H1 (cell line): ENCODE measurements around the gene PTPRD. TPM values are rescaled to one million over a fixed set of nuclear protein-coding genes. Genes with fewer than 3 reads are reported as not detected.

Source experiments
- CTCF ChIA-PET: fragments of 300-600 bp; sonication (Branson Sonifier 250); formaldehyde crosslinking; loops from one replicate; lab custom pipeline; 2021; ENCODE audit not compliant: partially characterized antibody; lab: Charles Lee
- POLR2A ChIA-PET: fragments of 300-600 bp; sonication (Branson Sonifier 250); formaldehyde crosslinking; loops from one replicate; lab custom pipeline; 2021; ENCODE audit warnings: inconsistent platforms; ENCODE audit not compliant: partially characterized antibody; lab: Charles Lee
- DNase-seq, 2 experiments: peaks; one replicate each; pipeline versions ENCODE4 v3.0.0 to v3.0.0-alpha.2; 2010 to 2022; ENCODE audit warnings: low spot score in 2 of 2, low read depth in 1 of 2, mixed read lengths in 1 of 2
- FAIRE-seq: peaks from 2 replicates; lab custom pipeline; 2011; peaks lifted over from hg19 to GRCh38; lab: Jason Lieb, UNC
- H2AFZ ChIP-seq: 2 replicates; pipeline ENCODE4 v1.8.1; 2012; ENCODE audit warnings: low read length, inconsistent platforms
- H2AK5ac ChIP-seq: 2 replicates; pipeline ENCODE4 v1.6.1; 2013; ENCODE audit warnings: low read depth, low read length
- H2BK120ac ChIP-seq: replicated peaks from 2 replicates; pipeline ENCODE3; 2013; ENCODE audit warnings: low read depth, low read length, inconsistent platforms
- H2BK12ac ChIP-seq: 2 replicates; pipeline ENCODE4 v1.6.1; 2013; ENCODE audit warnings: low read depth, low read length
- H2BK15ac ChIP-seq: 2 replicates; pipeline ENCODE4 v1.6.1; 2013; ENCODE audit warnings: low read length
- H2BK20ac ChIP-seq: 2 replicates; pipeline ENCODE4 v1.6.1; 2013; ENCODE audit warnings: low read length
- H2BK5ac ChIP-seq: 2 replicates; pipeline ENCODE4 v1.6.1; 2013; ENCODE audit warnings: low read depth, low read length
- H3K14ac ChIP-seq: 2 replicates; pipeline ENCODE4 v1.6.1; 2013; ENCODE audit warnings: inconsistent platforms; ENCODE audit not compliant: insufficient read length
- H3K18ac ChIP-seq: 2 replicates; pipeline ENCODE4 v1.6.1; 2013; ENCODE audit warnings: low read length; ENCODE audit errors: extremely low read depth
- H3K23ac ChIP-seq: 2 replicates; pipeline ENCODE4 v1.6.1; 2013; ENCODE audit warnings: inconsistent platforms; ENCODE audit not compliant: insufficient read length
- H3K23me2 ChIP-seq: 2 replicates; pipeline ENCODE4 v1.6.1; 2013; ENCODE audit warnings: low read depth, low read length
- H3K27ac ChIP-seq: 2 replicates; pipeline ENCODE4 v1.6.1; 2011; ENCODE audit warnings: low read depth, low read length, inconsistent platforms
- H3K27me3 ChIP-seq, 4 experiments: replicated peaks in 1 of 4; 1 replicate in 1 of 4; 2 replicates in 3 of 4; pipeline versions ENCODE4 v1.6.1 to v1.8.1; 2011 to 2013; ENCODE audit warnings: low read length in 3 of 4, mild to moderate bottlenecking in 3 of 4, inconsistent platforms in 2 of 4, mixed read lengths in 2 of 4, moderate library complexity in 1 of 4; ENCODE audit not compliant: control insufficient read depth in 3 of 4, insufficient read depth in 3 of 4; ENCODE audit errors: extremely low read depth in 1 of 4
- H3K36me3 ChIP-seq, 4 experiments: 2 replicates each; pipeline versions ENCODE4 v1.6.1 to v1.8.1; 2011 to 2013; ENCODE audit warnings: mild to moderate bottlenecking in 4 of 4, low read length in 3 of 4, moderate library complexity in 2 of 4, control low read depth in 1 of 4, inconsistent platforms in 1 of 4; ENCODE audit not compliant: insufficient read depth in 4 of 4, control insufficient read depth in 2 of 4
- H3K4ac ChIP-seq: replicated peaks from 2 replicates; pipeline ENCODE3; 2013; ENCODE audit warnings: low read length, low read depth, mixed read lengths, inconsistent platforms; ENCODE audit not compliant: insufficient read length
- H3K4me1 ChIP-seq, 4 experiments: replicated peaks in 1 of 4; 1 replicate in 1 of 4; 2 replicates in 3 of 4; pipeline versions ENCODE4 v1.6.1 to v1.8.1; 2011 to 2013; ENCODE audit warnings: low read length in 3 of 4, inconsistent platforms in 2 of 4, mixed read lengths in 1 of 4; ENCODE audit not compliant: insufficient read depth in 4 of 4, control insufficient read depth in 3 of 4
- H3K4me2 ChIP-seq, 2 experiments: 2 replicates each; pipeline versions ENCODE4 v1.6.1 to v1.8.1; 2011 to 2013; ENCODE audit warnings: low read depth in 2 of 2, low read length in 2 of 2, control low read depth in 1 of 2, inconsistent platforms in 1 of 2, mild to moderate bottlenecking in 1 of 2; ENCODE audit not compliant: insufficient read depth in 1 of 2
- H3K4me3 ChIP-seq, 4 experiments: fragments of 200-600, 300-600 bp in 1 of 4; sonication (generic), shearing (Covaris generic), sonication (Bioruptor Twin) in 1 of 4; 2 replicates each; pipeline versions ENCODE4 v1.5.1 to v1.8.1; 2011 to 2016; ENCODE audit warnings: low read length in 4 of 4, low read depth in 3 of 4, control low read depth in 2 of 4, inconsistent platforms in 2 of 4, mild to moderate bottlenecking in 2 of 4, mixed read lengths in 1 of 4, moderate library complexity in 1 of 4; ENCODE audit not compliant: insufficient read depth in 2 of 4; ENCODE audit errors: extremely low read depth in 1 of 4
- H3K56ac ChIP-seq: replicated peaks from 2 replicates; pipeline ENCODE3; 2013; ENCODE audit warnings: low read depth, mild to moderate bottlenecking, mixed read lengths, low read length, inconsistent platforms; ENCODE audit not compliant: insufficient read length
- H3K79me1 ChIP-seq: 2 replicates; pipeline ENCODE4 v1.6.1; 2013; ENCODE audit warnings: low read depth, low read length, control low read depth
- H3K79me2 ChIP-seq, 2 experiments: 2 replicates each; pipeline versions ENCODE4 v1.6.1 to v1.8.1; 2012 to 2013; ENCODE audit warnings: low read length in 2 of 2, mild to moderate bottlenecking in 2 of 2, inconsistent platforms in 1 of 2; ENCODE audit not compliant: insufficient read depth in 2 of 2, control insufficient read depth in 1 of 2
- H3K9ac ChIP-seq, 4 experiments: replicated peaks in 1 of 4; 1 replicate in 1 of 4; 2 replicates in 3 of 4; pipeline versions ENCODE4 v1.6.1 to v1.8.1; 2011 to 2013; ENCODE audit warnings: low read depth in 3 of 4, low read length in 3 of 4, control low read depth in 2 of 4, mild to moderate bottlenecking in 2 of 4, moderate library complexity in 2 of 4, inconsistent platforms in 1 of 4; ENCODE audit errors: extremely low read depth in 1 of 4
- H3K9me3 ChIP-seq, 2 experiments: 2 replicates each; pipeline versions ENCODE4 v1.6.1 to v1.8.1; 2012 to 2013; ENCODE audit warnings: mild to moderate bottlenecking in 2 of 2, moderate library complexity in 2 of 2, control low read depth in 1 of 2, inconsistent platforms in 1 of 2, low read depth in 1 of 2, low read length in 1 of 2, mixed read lengths in 1 of 2; ENCODE audit not compliant: insufficient read depth in 2 of 2
- H4K20me1 ChIP-seq, 2 experiments: replicated peaks in 1 of 2; 2 replicates each; pipeline versions ENCODE3 to v1.8.1; 2011 to 2013; ENCODE audit warnings: inconsistent platforms in 2 of 2, low read length in 2 of 2, mild to moderate bottlenecking in 1 of 2; ENCODE audit not compliant: insufficient read depth in 2 of 2, control insufficient read depth in 1 of 2
- H4K5ac ChIP-seq: 2 replicates; pipeline ENCODE4 v1.6.1; 2013; ENCODE audit warnings: low read length, low read depth, mixed read lengths, inconsistent platforms; ENCODE audit not compliant: insufficient read length
- H4K8ac ChIP-seq: 2 replicates; pipeline ENCODE4 v1.8.0; 2013; ENCODE audit warnings: mild to moderate bottlenecking, moderate library complexity, low read length, inconsistent platforms; ENCODE audit not compliant: insufficient read depth; ENCODE audit errors: extremely low read depth
- H4K91ac ChIP-seq: replicated peaks from 2 replicates; pipeline ENCODE3; 2013; ENCODE audit warnings: low read length, mixed read lengths, inconsistent platforms; ENCODE audit not compliant: insufficient read length
- CBX8 ChIP-seq: fragments of 300-800, 300-1000 bp; sonication (generic); IDR thresholded peaks from 2 replicates; pipeline ENCODE4 v1.7.1; 2016; ENCODE audit warnings: low read depth, low read length, borderline replicate concordance
- CREB1 ChIP-seq: IDR thresholded peaks from 2 replicates; pipeline ENCODE4 v1.6.1; 2012; ENCODE audit warnings: inconsistent platforms
- EP300 ChIP-seq, 2 experiments: IDR thresholded peaks; 1 replicate in 1 of 2; 2 replicates in 1 of 2; pipeline ENCODE4 v1.6.1; 2011 to 2012; ENCODE audit warnings: low read depth in 2 of 2, low read length in 2 of 2, mild to moderate bottlenecking in 2 of 2, borderline replicate concordance in 1 of 2, inconsistent platforms in 1 of 2, moderate library complexity in 1 of 2
- GABPA ChIP-seq: IDR thresholded peaks from 2 replicates; pipeline ENCODE4 v1.6.1; 2011; ENCODE audit warnings: mild to moderate bottlenecking, low read length, moderate library complexity, borderline replicate concordance; ENCODE audit not compliant: insufficient read depth
- HDAC2 ChIP-seq, 2 experiments: fragments of 300-600 bp in 1 of 2; sonication (generic) in 1 of 2; IDR thresholded peaks; 2 replicates each; pipeline ENCODE4 v1.6.1; 2011 to 2012; ENCODE audit warnings: low read depth in 2 of 2, low read length in 2 of 2, mild to moderate bottlenecking in 2 of 2, moderate library complexity in 2 of 2, borderline replicate concordance in 1 of 2, inconsistent platforms in 1 of 2
- KDM1A ChIP-seq: fragments of 200-600, 300-600 bp; sonication (generic); IDR thresholded peaks from 2 replicates; pipeline ENCODE4 v1.7.1; 2016; ENCODE audit warnings: mild to moderate bottlenecking, low read length, borderline replicate concordance
- NRF1 ChIP-seq: IDR thresholded peaks from 2 replicates; pipeline ENCODE4 v1.6.1; 2011; ENCODE audit warnings: mild to moderate bottlenecking, low read depth, low read length, improper control_type of control experiment
- PHF8 ChIP-seq: fragments of 200-600 bp; sonication (generic); conservative IDR thresholded peaks from 2 replicates; pipeline ENCODE4 v1.7.1; 2012; ENCODE audit warnings: low read depth, mild to moderate bottlenecking, inconsistent platforms, low read length, moderate library complexity
- POLR2A ChIP-seq, 2 experiments: IDR thresholded peaks; 1 replicate in 1 of 2; 2 replicates in 1 of 2; pipeline ENCODE4 v1.6.1; 2011; ENCODE audit warnings: low read depth in 2 of 2, low read length in 2 of 2, mild to moderate bottlenecking in 2 of 2; ENCODE audit errors: control extremely low read depth in 1 of 2
- POLR2AphosphoS5 ChIP-seq: IDR thresholded peaks from 2 replicates; pipeline ENCODE4 v1.6.1; 2011; ENCODE audit warnings: low read depth, low read length
- RAD21 ChIP-seq, 2 experiments: IDR thresholded peaks in 1 of 2; conservative IDR thresholded peaks in 1 of 2; 2 replicates each; pipeline ENCODE4 v1.6.1; 2011; ENCODE audit warnings: low read depth in 2 of 2, low read length in 2 of 2, improper control_type of control experiment in 1 of 2, inconsistent platforms in 1 of 2, mild to moderate bottlenecking in 1 of 2, moderate library complexity in 1 of 2
- SP2 ChIP-seq: IDR thresholded peaks from 2 replicates; pipeline ENCODE4 v1.6.1; 2012; ENCODE audit warnings: mild to moderate bottlenecking, low read length, inconsistent platforms
- TEAD4 ChIP-seq: IDR thresholded peaks from 2 replicates; pipeline ENCODE4 v1.6.1; 2012; ENCODE audit warnings: low read depth, low read length, inconsistent platforms, mixed read lengths
- WGBS, 2 experiments: shearing (Covaris generic) in 1 of 2; methylation state at CpG; one replicate each; pipeline versions ENCODE4 v1.1.6 to v1.1.7; 2013 to 2015; ENCODE audit warnings: low lambda C conversion rate in 2 of 2, mixed read lengths in 2 of 2, inconsistent platforms in 1 of 2, low coverage in 1 of 2, missing lambda C conversion rate in 1 of 2; ENCODE audit not compliant: insufficient replicate concordance in 2 of 2, insufficient coverage in 1 of 2, insufficient read length in 1 of 2; ENCODE audit errors: extremely low coverage in 1 of 2, missing lambda C conversion rate in 1 of 2; 5-methylcytosine and 5-hydroxymethylcytosine counted together
- polyA plus RNA-seq, 7 experiments: library from polyadenylated mRNA; depleted of rRNA in 3 of 7; stranded (reverse) in 5 of 7; unstranded in 2 of 7; fragments of >200 nt in 5 of 7; fragments of 200-250 nt in 2 of 7; gene quantifications; 1 replicate in 5 of 7; 2 replicates in 1 of 7; 4 replicates in 1 of 7; pipeline versions ENCODE4 v1.2.1 to v1.2.3, GENCODE V29; 2011 to 2013; ENCODE audit warnings: missing spikeins in 2 of 7, mixed read lengths in 2 of 7
- total RNA-seq: library from RNA; stranded (reverse); fragmentation: NEBNext Ultra II Directional; extraction: Animal tissue kit (Norgen Biotek cat#: 25700); gene quantifications from 2 replicates; pipeline ENCODE4 v1.2.1, GENCODE V29; 2021
- TF ChIP-seq, protein P1 (sequence below): IDR thresholded peaks from 2 replicates; pipeline ENCODE4 v1.6.1; 2011; ENCODE audit warnings: low read depth, mild to moderate bottlenecking, low read length; ENCODE audit not compliant: insufficient read depth

Gene PTPRD
- total and polyA plus RNA-seq, 2 of the 8 experiments (the other 6 are each of a cell fraction or from before 2014, with no cell fraction given): 17.2 to 77.0 TPM

DNA sequence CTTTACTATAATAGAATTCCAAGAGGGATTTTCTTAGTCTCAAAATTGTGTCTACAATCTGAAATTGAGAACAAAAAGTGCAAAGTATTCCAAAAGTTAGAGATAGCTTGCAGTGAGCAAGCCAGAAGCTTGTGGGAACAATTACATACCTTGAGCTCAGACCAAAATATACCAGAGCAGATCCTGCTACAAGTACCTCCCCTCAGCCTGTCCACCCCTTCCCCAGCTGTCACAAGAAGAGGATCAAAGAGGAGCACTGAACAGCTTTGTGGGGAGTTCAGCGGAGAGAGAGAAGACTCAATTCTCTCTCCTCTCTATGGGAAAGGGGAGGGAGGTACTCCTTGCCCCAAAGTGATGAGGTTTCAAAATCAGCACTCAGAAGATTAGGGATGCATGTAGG lies 1944.1 kb downstream of the PTPRD start:
- H3K36me3 ChIP-seq: no peaks in the 10 kb centered on the region
- H3K4me3 ChIP-seq: no peak overlapping the region
- no peak overlapping the region for H2BK15ac ChIP-seq
- no peak for FAIRE-seq
- H2BK12ac ChIP-seq: no peak overlapping the region
- no peak overlapping the region for H3K4ac ChIP-seq
- no peaks in the 10 kb centered on the region for H3K9me3 ChIP-seq
- H4K91ac ChIP-seq: no peak overlapping the region
- 100% methylated on average over 1 of the region's 1 CpG; no CpG with 5 or more reads in 1 of the 2 experiments for WGBS, 2 experiments
- no peaks in the 10 kb centered on the region for H3K27me3 ChIP-seq
- H3K4me2 ChIP-seq: no peak overlapping the region
- no peak overlapping the region for H3K56ac ChIP-seq
- no peak overlapping the region for H2BK20ac ChIP-seq
- H2AFZ ChIP-seq: no peak overlapping the region
- H3K27ac ChIP-seq: no peak overlapping the region
- ChIA-PET CTCF (interaction anchor here (1.0 kb wide), 1 partner anchor 227 kb away, joined by 3 read pairs; no protein-coding TSS in a partner anchor), POLR2A (no interaction called here)
- no peak overlapping the region for H3K23ac ChIP-seq
- H4K5ac ChIP-seq: no peak overlapping the region
- H2BK120ac ChIP-seq: no peak overlapping the region
- H3K79me1 ChIP-seq: no peaks in the 10 kb centered on the region
- no peaks in the 10 kb centered on the region for H4K20me1 ChIP-seq
- H3K23me2 ChIP-seq: no peaks in the 10 kb centered on the region
- no peak overlapping the region for H3K18ac ChIP-seq
- H2AK5ac ChIP-seq: no peak overlapping the region
- no peak for DNase-seq
- H3K4me1 ChIP-seq: no peaks in the 10 kb centered on the region
- no peak overlapping the region for H4K8ac ChIP-seq
- H2BK5ac ChIP-seq: no peak overlapping the region
- H3K79me2 ChIP-seq: no peaks in the 10 kb centered on the region
- H3K9ac ChIP-seq: no peak overlapping the region
- H3K14ac ChIP-seq: no peak overlapping the region
- TF ChIP-seq POLR2AphosphoS5: no peak
- TF ChIP-seq TEAD4: no peak
- TF ChIP-seq RAD21 (IDR thresholded peaks at IDR 0.05 in 1 of 2, conservative IDR thresholded peaks at IDR 0.05 in 1 of 2; ENCODE audit: low read depth in 2 of 2, low read length in 2 of 2): no peak
- TF ChIP-seq POLR2A (IDR thresholded peaks at IDR 0.05; ENCODE audit: control extremely low read depth in 1 of 2, low read depth in 2 of 2, low read length in 2 of 2): no peak
- TF ChIP-seq SP2: no peak
- no peak for TF ChIP-seq KDM1A
- TF ChIP-seq CBX8: no peak
- TF ChIP-seq CREB1: no peak
- no peak for TF ChIP-seq PHF8
- TF ChIP-seq GABPA: no peak
- no peak for TF ChIP-seq HDAC2 (IDR thresholded peaks at IDR 0.05; ENCODE audit: borderline replicate concordance in 1 of 2, low read depth in 2 of 2, low read length in 2 of 2)
- no peak for TF ChIP-seq EP300 (IDR thresholded peaks at IDR 0.05; ENCODE audit: borderline replicate concordance in 1 of 2, low read depth in 2 of 2, low read length in 2 of 2)
- TF ChIP-seq NRF1: no peak
- TF ChIP-seq, protein P1, sequence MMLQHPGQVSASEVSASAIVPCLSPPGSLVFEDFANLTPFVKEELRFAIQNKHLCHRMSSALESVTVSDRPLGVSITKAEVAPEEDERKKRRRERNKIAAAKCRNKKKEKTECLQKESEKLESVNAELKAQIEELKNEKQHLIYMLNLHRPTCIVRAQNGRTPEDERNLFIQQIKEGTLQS: no peak
